Peyer's patch (tissue), 4 donors: ENCODE results near the gene SHC1.

Experiments used
- POLR2A ChIP-seq, 2 donors: fragments of 450-650 bp; IDR thresholded peaks; one replicate each; pipeline ENCODE4 v1.5.1; 2017; ENCODE audit warnings: antibody characterized with exemption in 2 of 2, mild to moderate bottlenecking in 2 of 2, moderate library complexity in 2 of 2
- TF ChIP-seq, protein P1 (sequence below), 6 experiments: fragments of 450-650 bp in 4 of 6; fragments of 200-600 bp in 2 of 6; sonication (generic) in 1 of 6; IDR thresholded peaks; one replicate each; pipeline ENCODE4 v1.5.1; 2017 to 2019; ENCODE audit warnings: antibody characterized with exemption in 6 of 6, mild to moderate bottlenecking in 3 of 6, moderate library complexity in 1 of 6

DNA sequence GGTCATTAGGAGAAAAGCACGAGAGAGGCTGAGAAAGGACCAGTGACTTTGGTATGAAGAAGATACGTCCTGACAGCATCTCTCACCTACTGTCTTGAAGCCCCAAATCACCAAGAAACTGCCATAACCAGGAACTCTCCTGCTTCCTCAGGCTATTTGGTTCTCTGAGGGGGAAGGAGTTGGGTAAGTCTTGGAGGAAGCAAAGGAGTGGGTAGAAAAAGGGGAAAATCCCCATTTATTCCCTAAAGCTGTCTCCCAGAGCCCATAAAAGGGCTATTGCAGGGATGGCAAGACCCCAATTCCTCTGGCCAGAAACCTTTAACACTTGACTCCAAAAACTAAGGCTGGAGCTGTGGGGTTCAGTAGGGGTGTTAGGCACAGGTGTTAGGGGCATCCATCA, 12.5 kb downstream of the SHC1 start:
- no peak for TF ChIP-seq POLR2A (IDR thresholded peaks at IDR 0.05)
- TF ChIP-seq, protein P1, sequence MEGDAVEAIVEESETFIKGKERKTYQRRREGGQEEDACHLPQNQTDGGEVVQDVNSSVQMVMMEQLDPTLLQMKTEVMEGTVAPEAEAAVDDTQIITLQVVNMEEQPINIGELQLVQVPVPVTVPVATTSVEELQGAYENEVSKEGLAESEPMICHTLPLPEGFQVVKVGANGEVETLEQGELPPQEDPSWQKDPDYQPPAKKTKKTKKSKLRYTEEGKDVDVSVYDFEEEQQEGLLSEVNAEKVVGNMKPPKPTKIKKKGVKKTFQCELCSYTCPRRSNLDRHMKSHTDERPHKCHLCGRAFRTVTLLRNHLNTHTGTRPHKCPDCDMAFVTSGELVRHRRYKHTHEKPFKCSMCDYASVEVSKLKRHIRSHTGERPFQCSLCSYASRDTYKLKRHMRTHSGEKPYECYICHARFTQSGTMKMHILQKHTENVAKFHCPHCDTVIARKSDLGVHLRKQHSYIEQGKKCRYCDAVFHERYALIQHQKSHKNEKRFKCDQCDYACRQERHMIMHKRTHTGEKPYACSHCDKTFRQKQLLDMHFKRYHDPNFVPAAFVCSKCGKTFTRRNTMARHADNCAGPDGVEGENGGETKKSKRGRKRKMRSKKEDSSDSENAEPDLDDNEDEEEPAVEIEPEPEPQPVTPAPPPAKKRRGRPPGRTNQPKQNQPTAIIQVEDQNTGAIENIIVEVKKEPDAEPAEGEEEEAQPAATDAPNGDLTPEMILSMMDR (IDR thresholded peaks at IDR 0.05): no peak
